ENCODE results near the gene COPS7B.

- no peak for TF ChIP-seq EP300 (IDR thresholded peaks at IDR 0.05; ENCODE audit: borderline replicate concordance in 1 of 2, low read depth in 1 of 2, low read length in 1 of 2)
- no peak for TF ChIP-seq CTCF (IDR thresholded peaks at IDR 0.05)
- no peak for TF ChIP-seq JUND (IDR thresholded peaks at IDR 0.05)
- peak; percentile 42; the same call in 1 of the 2 replicates for TF ChIP-seq RFX5 (IDR thresholded peaks at IDR 0.05; ENCODE audit: low read length)
- TF ChIP-seq REST (IDR thresholded peaks at IDR 0.05; ENCODE audit: low read depth, low read length) = no peak
- no peak for TF ChIP-seq EZH2phosphoT487 (IDR thresholded peaks at IDR 0.05; ENCODE audit: borderline replicate concordance, low read depth)
- 0 out of 2 replicates have a peak, but pooled peaks have one; percentile 66 for TF ChIP-seq ZBTB33 (IDR thresholded peaks at IDR 0.05; ENCODE audit: borderline replicate concordance, low read depth)
- TF ChIP-seq, protein P1, sequence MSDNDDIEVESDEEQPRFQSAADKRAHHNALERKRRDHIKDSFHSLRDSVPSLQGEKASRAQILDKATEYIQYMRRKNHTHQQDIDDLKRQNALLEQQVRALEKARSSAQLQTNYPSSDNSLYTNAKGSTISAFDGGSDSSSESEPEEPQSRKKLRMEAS (IDR thresholded peaks at IDR 0.05; ENCODE audit: low read depth) = no peak; the same call in 1 of the 2 replicates
Observed at GRCh38 chr2:231780909-231781797, 5.1 kb upstream of the COPS7B start, which contains the start of gene PDE6D.

All from SK-N-SH (cell line).